ENCODE measurements around the gene BCAT1.
"Not testable (repeated sequence)": the region's sequence is repeated elsewhere in the genome, so short reads cannot be mapped to it uniquely, and the experiment has no call there.

BCAT1 gene

GRCh38 chr12:24918596-24918995, 30.3 kb downstream of the BCAT1 start:
- no peak overlapping the region for H3K27ac ChIP-seq (ENCODE audit: poor library complexity, severe bottlenecking)
- ATAC-seq (ENCODE audit: low read depth) (no peak), DNase-seq (ENCODE audit: low spot score) (no peak)
- H3K36me3 ChIP-seq (ENCODE audit: low read depth), result no peaks in the 10 kb centered on the region
- no peak overlapping the region for H3K4me3 ChIP-seq (ENCODE audit: severe bottlenecking)
- H3K4me1 ChIP-seq (ENCODE audit: insufficient read depth, poor library complexity, severe bottlenecking), result peaks cover 13% of the 10 kb centered on the region
- TF ChIP-seq, protein P1, sequence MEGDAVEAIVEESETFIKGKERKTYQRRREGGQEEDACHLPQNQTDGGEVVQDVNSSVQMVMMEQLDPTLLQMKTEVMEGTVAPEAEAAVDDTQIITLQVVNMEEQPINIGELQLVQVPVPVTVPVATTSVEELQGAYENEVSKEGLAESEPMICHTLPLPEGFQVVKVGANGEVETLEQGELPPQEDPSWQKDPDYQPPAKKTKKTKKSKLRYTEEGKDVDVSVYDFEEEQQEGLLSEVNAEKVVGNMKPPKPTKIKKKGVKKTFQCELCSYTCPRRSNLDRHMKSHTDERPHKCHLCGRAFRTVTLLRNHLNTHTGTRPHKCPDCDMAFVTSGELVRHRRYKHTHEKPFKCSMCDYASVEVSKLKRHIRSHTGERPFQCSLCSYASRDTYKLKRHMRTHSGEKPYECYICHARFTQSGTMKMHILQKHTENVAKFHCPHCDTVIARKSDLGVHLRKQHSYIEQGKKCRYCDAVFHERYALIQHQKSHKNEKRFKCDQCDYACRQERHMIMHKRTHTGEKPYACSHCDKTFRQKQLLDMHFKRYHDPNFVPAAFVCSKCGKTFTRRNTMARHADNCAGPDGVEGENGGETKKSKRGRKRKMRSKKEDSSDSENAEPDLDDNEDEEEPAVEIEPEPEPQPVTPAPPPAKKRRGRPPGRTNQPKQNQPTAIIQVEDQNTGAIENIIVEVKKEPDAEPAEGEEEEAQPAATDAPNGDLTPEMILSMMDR (IDR thresholded peaks at IDR 0.05; ENCODE audit: poor library complexity, severe bottlenecking), result no peak
- no peaks in the 10 kb centered on the region for H3K27me3 ChIP-seq (ENCODE audit: insufficient read depth, poor library complexity, severe bottlenecking)
- H3K9me3 ChIP-seq (ENCODE audit: severe bottlenecking), result no peaks in the 10 kb centered on the region

DNA sequence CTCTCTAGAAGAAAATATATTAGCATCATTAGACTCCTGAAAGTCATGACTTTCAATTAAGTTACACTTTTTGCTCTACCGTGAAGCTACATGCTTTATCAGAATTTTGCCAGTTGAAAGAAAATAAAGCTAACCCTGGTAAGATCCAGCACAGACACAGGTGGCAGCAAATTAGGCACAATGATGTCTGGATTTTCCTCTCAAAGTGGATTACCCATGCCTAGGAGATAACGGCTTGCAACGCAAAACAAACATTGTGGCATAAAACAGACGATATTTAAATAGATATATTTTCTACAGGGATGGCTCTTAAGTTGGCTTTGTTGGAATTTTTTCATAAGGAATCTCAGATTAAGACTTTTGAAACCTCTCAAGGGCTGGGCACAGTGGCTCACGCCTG, 33.4 kb downstream of the BCAT1 start:
- DNase-seq (ENCODE audit: low spot score) (no peak), ATAC-seq (ENCODE audit: low read depth) (no peak)
- Histone ChIP-seq H3K36me3 (ENCODE audit: low read depth) (no peaks in the 10 kb centered on the region), H3K4me3 (ENCODE audit: severe bottlenecking) (no peak overlapping the region), H3K27ac (ENCODE audit: poor library complexity, severe bottlenecking) (no peak overlapping the region), H3K4me1 (ENCODE audit: insufficient read depth, poor library complexity, severe bottlenecking) (no peaks in the 10 kb centered on the region), H3K9me3 (ENCODE audit: severe bottlenecking) (no peaks in the 10 kb centered on the region), H3K27me3 (ENCODE audit: insufficient read depth, poor library complexity, severe bottlenecking) (no peaks in the 10 kb centered on the region)
- TF ChIP-seq, protein P1 (IDR thresholded peaks at IDR 0.05; ENCODE audit: poor library complexity, severe bottlenecking), result no peak

GRCh38 chr12:24913953-24914352, 34.9 kb downstream of the BCAT1 start:
- DNase-seq (ENCODE audit: low spot score) (no peak), ATAC-seq (ENCODE audit: low read depth) (no peak)
- H3K36me3 ChIP-seq (ENCODE audit: low read depth), result no peaks in the 10 kb centered on the region
- H3K27ac ChIP-seq (ENCODE audit: poor library complexity, severe bottlenecking), result no peak overlapping the region
- TF ChIP-seq, protein P1 (IDR thresholded peaks at IDR 0.05; ENCODE audit: poor library complexity, severe bottlenecking), result no peak
- H3K27me3 ChIP-seq (ENCODE audit: insufficient read depth, poor library complexity, severe bottlenecking), result no peaks in the 10 kb centered on the region
- H3K4me3 ChIP-seq (ENCODE audit: severe bottlenecking), result no peak overlapping the region
- H3K9me3 ChIP-seq (ENCODE audit: severe bottlenecking), result no peaks in the 10 kb centered on the region
- H3K4me1 ChIP-seq (ENCODE audit: insufficient read depth, poor library complexity, severe bottlenecking), result no peaks in the 10 kb centered on the region

- Histone ChIP-seq H3K27me3 (ENCODE audit: insufficient read depth, poor library complexity, severe bottlenecking) (no peaks in the 10 kb centered on the region), H3K4me1 (ENCODE audit: insufficient read depth, poor library complexity, severe bottlenecking) (no peaks in the 10 kb centered on the region), H3K9me3 (ENCODE audit: severe bottlenecking) (no peaks in the 10 kb centered on the region), H3K36me3 (ENCODE audit: low read depth) (no peaks in the 10 kb centered on the region), H3K4me3 (ENCODE audit: severe bottlenecking) (no peak overlapping the region), H3K27ac (ENCODE audit: poor library complexity, severe bottlenecking) (no peak overlapping the region)
- DNase-seq (ENCODE audit: low spot score), result no peak
- TF ChIP-seq, protein P1 (IDR thresholded peaks at IDR 0.05; ENCODE audit: poor library complexity, severe bottlenecking), result no peak
- no peak for ATAC-seq (ENCODE audit: low read depth)
Observed at GRCh38 chr12:24913130-24913529, 35.8 kb downstream of the BCAT1 start.

GRCh38 chr12:24911271-24911791, 37.6 kb downstream of the BCAT1 start:
- Histone ChIP-seq H3K4me3 (ENCODE audit: severe bottlenecking) (no peak overlapping the region), H3K36me3 (ENCODE audit: low read depth) (no peaks in the 10 kb centered on the region), H3K27ac (ENCODE audit: poor library complexity, severe bottlenecking) (no peak overlapping the region), H3K27me3 (ENCODE audit: insufficient read depth, poor library complexity, severe bottlenecking) (no peaks in the 10 kb centered on the region), H3K4me1 (ENCODE audit: insufficient read depth, poor library complexity, severe bottlenecking) (no peaks in the 10 kb centered on the region), H3K9me3 (ENCODE audit: severe bottlenecking) (no peaks in the 10 kb centered on the region)
- DNase-seq (ENCODE audit: low spot score) (no peak), ATAC-seq (ENCODE audit: low read depth) (no peak)
- TF ChIP-seq, protein P1 (IDR thresholded peaks at IDR 0.05; ENCODE audit: poor library complexity, severe bottlenecking), result no peak

- ATAC-seq (ENCODE audit: low read depth); H3K4me3 ChIP-seq (ENCODE audit: severe bottlenecking): not testable (repeated sequence)
Observed at GRCh38 chr12:24910192-24910591, 38.7 kb downstream of the BCAT1 start.

More at GRCh38 chr12:24910192-24910591, 38.7 kb downstream of the BCAT1 start:
- H3K36me3 ChIP-seq (ENCODE audit: low read depth); DNase-seq (ENCODE audit: low spot score); H3K9me3 ChIP-seq (ENCODE audit: severe bottlenecking); H3K4me1 ChIP-seq (ENCODE audit: insufficient read depth, poor library complexity, severe bottlenecking); H3K27me3 ChIP-seq (ENCODE audit: insufficient read depth, poor library complexity, severe bottlenecking); H3K27ac ChIP-seq (ENCODE audit: poor library complexity, severe bottlenecking): not testable (repeated sequence)

Measured in RWPE2 (cell line).